GM21723 (cell line): ENCODE measurements around the gene ANKRD63.

Experiments
- ATAC-seq: cut with Tn5 transposase; IDR thresholded peaks from one replicate; pipeline ENCODE4 v1.9.1; 2021; ENCODE audit warnings: mild to moderate bottlenecking, moderate library complexity; ENCODE audit not compliant: unreplicated experiment

Gene ANKRD63

GRCh38 chr15:40295877-40296560, 13.2 kb upstream of the ANKRD63 start:
- no peak for ATAC-seq

DNA sequence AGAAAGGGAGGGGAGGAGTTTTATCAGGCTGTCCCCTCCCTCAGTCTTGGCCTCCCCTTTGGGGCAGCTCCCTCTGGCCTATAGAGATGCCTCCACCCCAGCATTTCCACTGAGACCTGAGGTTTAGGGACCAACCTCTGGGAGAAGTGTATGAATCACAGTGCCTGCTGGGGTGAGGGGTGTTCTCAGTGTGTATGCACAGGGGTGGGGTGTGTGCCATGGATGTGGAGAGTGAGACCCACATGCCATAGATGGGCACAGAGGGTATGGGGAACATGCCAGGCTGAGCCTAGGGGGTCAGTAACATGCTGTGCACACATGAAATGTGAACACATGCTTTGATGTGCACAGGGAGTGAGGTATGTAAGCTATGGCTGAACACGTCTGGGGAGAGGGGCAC, 12.4 kb upstream of the ANKRD63 start:
- ATAC-seq: no peak

DNA sequence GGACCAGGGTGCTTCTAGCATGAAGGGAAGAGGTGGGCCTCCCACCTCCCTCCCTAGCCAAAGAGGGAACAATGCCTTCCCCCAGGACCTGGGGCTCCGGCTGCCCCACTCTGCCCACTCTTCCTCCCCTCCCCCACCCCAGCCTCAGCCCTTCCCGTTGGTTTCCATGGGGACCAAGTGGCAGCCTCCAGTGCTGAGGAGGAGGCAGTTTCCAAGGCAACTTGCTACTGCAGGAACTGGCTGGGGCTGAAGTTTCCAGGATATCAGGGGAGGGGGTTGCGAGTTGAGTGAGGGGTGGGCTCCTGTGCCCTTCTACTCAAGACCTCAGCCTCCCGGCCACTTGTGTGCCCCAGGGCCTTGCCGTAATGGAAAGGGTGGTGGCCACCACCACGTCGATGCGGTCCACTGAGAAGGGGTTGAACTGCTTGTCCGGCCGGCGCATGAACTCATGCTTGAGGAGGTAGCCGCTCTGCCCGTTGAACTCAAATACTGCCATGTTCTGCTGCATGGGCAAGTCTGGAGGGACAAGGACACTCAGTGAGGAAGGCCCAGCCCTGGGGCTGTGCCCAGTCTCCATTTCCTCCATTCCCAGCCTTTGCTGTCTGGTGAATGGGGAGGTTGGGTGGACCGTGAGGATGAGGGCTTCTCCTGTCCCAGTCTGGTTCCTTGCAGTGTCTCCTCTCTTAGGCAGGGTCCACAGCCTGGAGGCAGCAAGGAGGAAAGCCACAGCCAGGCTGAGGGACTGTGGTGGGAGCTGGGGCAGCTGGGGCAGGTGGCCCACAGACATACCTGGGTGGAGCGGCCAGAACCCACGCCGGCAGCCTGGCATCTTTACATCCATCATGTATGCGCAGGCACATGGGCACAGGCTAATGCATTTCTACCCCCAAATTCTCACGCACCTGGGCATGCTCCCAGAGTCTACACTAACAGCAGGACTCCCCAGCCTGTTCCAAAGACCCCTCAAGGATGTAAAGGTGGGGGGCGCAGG, 11.3 kb upstream of the ANKRD63 start:
- ATAC-seq: no peak

GRCh38 chr15:40293006-40293405, 10.1 kb upstream of the ANKRD63 start:
- no peak for ATAC-seq

GRCh38 chr15:40292246-40292645, 9.4 kb upstream of the ANKRD63 start:
- ATAC-seq: no peak

- ATAC-seq: no peak
Measured at GRCh38 chr15:40290918-40291574, 8.2 kb upstream of the ANKRD63 start.

GRCh38 chr15:40290545-40290917, 7.7 kb upstream of the ANKRD63 start:
- no peak for ATAC-seq

- ATAC-seq: no peak
Measured at GRCh38 chr15:40289140-40289775, 6.4 kb upstream of the ANKRD63 start.

DNA sequence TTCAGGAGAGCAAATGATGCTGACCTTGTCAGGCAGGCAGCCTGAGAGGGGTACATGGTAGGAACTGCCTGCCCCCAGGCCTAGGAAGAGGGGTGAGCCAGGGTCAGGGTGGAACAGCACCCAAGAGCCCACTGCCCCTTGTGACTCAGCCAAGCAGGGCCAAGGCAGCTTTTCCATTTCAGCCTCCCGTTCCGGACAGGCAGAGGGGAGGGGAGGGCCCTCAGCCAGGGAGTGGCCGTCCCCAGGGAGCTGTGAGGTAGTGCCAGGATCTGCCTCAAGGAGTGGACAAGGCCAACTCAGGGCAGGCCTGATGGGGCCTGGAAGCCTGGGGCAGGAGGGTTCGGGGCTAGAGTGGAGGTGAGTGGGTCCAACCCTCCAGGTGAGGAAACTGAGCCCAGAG, 5.1 kb upstream of the ANKRD63 start:
- ATAC-seq: no peak

DNA sequence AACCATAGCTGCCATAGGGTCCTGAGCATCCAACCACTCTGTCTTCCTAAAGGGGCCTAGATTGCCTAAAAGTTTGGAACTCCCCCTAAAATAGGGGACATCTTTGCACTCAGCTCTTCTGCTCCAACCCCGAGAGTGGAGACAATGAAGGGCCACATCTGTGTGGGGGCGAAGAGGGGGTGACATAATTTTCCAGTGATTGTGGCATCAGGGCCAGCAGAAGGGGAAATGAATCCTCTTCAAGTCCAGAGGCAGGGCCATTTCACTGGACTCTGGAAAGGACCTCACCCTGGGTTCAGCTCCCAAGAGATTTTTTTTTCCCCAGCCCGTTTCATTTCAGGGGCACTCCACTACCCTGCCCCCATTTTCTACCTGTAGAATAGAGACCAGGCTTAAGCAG, 4.6 kb upstream of the ANKRD63 start:
- ATAC-seq: no peak

DNA sequence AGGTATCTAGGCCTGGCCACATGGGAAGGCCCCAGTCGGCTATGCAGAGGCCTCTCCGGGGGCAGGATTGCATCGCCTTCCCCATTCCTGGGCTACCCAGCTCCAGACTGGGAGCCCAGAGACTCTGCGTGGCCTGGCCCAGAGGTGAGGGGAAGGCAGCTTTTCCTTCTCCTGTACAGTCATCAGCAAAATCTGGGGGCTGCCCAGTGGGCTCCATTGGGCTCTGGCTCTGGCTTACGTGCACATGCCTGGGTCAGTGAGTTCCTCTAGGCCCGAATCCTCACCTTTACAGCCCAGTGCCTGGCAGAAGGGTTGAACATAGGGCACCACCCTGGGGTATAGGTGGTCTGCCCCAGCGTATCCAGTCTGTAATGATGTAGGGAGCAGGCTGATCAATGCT, 3.9 kb upstream of the ANKRD63 start:
- no peak for ATAC-seq

- ATAC-seq: no peak
Measured at GRCh38 chr15:40286061-40286532, 3.2 kb upstream of the ANKRD63 start.

DNA sequence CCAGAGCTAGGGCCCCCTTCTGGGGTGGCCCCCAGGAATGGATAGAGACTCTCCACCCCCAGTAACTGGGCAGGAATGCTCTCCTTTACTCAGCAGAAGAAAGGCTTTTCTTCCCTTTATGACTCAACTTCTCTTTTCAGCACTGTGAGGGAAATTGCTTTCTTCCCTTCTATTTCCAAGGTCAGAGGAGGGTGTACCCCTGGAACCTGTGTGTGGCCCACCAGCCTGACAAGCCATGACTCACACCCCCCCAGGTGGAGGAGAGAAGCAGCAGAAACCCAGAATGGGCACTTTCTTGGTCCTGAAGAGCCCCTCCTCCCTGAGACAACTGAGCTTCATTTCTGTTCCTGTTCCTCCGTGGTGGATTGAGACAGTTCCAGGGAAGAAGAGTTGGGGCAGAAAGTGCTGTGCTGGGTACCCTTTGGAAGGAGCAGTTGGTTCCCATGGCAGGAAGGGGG, 2.7 kb upstream of the ANKRD63 start:
- ATAC-seq: no peak

GRCh38 chr15:40285151-40285550, 2.3 kb upstream of the ANKRD63 start:
- ATAC-seq: no peak

DNA sequence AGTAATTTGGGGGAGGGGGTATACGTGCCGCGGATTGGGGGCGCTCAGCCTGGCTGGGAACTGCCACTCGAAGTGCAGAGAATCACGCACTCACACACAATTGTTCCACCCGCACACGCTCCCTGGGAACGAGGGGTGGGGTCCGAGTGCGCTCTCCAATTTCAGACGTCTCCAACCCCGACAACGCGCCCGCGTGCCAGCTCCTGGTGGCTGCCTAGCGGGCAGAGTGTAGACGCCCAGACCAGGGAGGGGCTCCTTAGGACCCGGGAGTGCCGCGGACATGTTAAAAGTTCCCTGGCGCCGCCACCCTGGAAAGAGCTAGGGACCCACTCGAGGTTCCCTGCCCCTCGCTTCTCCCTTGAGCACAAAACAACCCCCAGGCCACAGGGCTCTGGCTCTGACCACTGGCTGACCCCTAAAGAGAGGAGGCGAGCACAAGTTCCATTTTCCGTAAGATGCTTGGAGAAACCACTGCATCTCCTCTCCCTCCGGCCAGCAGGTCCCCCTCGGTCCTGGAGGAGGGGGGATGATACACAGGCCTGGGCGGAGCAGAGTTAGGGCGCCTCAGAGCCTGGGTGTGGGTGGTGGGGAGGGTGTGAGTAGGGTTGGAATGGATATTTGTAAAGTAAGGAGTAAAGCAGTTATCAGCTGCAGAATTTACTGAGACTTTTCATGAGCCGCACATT, 894 bp upstream of the ANKRD63 start:
- ATAC-seq: no peak

DNA sequence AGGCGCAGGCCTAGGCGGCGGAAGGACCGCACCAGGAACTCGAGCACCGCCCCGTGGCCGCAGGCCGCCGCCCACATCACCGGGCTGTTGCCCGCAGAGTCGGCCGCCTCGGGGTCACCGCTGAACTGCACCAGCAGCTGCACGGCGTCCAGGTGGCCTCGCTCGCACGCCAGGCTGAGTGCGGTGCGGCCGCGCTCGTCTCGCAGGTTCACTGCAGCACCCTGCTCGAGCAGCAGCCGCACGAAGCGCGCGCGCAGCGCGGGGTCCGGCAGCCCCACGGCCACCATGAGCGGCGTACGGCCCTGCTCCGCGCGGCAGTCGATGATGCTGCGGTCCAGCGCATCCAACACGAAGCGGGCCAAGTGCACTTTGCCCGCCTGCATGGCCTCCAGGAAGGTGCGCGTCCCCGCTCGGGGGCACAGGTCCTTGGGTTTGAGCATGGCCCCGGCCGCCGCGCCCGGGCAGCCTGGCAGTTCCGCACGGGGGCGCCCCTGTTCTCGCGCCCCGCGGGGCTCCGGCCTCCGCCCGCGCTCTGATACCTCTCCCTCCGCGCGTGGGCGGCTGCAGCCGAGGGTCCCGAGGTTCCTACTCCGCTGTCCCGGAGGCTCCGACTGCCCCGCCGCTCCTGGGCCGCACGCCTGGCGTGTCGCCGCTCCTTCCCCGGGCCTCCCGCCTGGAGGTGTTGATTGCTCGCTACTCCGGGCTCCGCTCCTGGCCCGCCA, 556 bp downstream of the ANKRD63 start:
- peak; percentile 49 for ATAC-seq

GRCh38 chr15:40281801-40282146, 1.1 kb downstream of the ANKRD63 start:
- ATAC-seq: no peak

GRCh38 chr15:40281057-40281800, 1.6 kb downstream of the ANKRD63 start:
- ATAC-seq: no peak
